Prostate gland (tissue), 2 donors: Measurements from ENCODE around the gene ATRN.

Source experiments
- POLR2A ChIP-seq: fragments of 450-650 bp; IDR thresholded peaks from one replicate; pipeline ENCODE4 v1.6.1; 2016; ENCODE audit warnings: antibody characterized with exemption, mild to moderate bottlenecking
- POLR2AphosphoS5 ChIP-seq: sonication (generic); formaldehyde crosslinking; IDR thresholded peaks from one replicate; pipeline ENCODE4 v1.6.1; 2017; ENCODE audit warnings: antibody characterized with exemption
- TF ChIP-seq, protein P1 (sequence below), 4 experiments: fragments of 200-600 bp in 2 of 4; fragments of 450-650 bp in 2 of 4; sonication (generic) in 2 of 4; IDR thresholded peaks; 1 replicate in 3 of 4; 2 replicates in 1 of 4; pipeline ENCODE4 v1.5.1; 2016 to 2019; ENCODE audit warnings: antibody characterized with exemption in 4 of 4, mild to moderate bottlenecking in 2 of 4, moderate library complexity in 2 of 4

- TF ChIP-seq, protein P1, sequence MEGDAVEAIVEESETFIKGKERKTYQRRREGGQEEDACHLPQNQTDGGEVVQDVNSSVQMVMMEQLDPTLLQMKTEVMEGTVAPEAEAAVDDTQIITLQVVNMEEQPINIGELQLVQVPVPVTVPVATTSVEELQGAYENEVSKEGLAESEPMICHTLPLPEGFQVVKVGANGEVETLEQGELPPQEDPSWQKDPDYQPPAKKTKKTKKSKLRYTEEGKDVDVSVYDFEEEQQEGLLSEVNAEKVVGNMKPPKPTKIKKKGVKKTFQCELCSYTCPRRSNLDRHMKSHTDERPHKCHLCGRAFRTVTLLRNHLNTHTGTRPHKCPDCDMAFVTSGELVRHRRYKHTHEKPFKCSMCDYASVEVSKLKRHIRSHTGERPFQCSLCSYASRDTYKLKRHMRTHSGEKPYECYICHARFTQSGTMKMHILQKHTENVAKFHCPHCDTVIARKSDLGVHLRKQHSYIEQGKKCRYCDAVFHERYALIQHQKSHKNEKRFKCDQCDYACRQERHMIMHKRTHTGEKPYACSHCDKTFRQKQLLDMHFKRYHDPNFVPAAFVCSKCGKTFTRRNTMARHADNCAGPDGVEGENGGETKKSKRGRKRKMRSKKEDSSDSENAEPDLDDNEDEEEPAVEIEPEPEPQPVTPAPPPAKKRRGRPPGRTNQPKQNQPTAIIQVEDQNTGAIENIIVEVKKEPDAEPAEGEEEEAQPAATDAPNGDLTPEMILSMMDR (IDR thresholded peaks at IDR 0.05): no peak
- no peak for TF ChIP-seq POLR2A
- no peak for TF ChIP-seq POLR2AphosphoS5
These were observed 71.3 kb downstream of the ATRN start for GRCh38 chr20:3541887-3542721.
